Epithelial cell of proximal tubule (primary cell): Measurements from ENCODE around the gene VPREB1. TPM values are rescaled to one million over a fixed set of nuclear protein-coding genes. Genes with fewer than 3 reads are reported as not detected.

ENCODE experiments used
- DNase-seq: peaks from one replicate; pipeline ENCODE4 v3.0.0-alpha.2; 2011; ENCODE audit warnings: low read depth
- H3K4me3 ChIP-seq: 2 replicates; pipeline ENCODE4 v1.5.1; 2011; ENCODE audit warnings: low read depth, mild to moderate bottlenecking, low read length
- CTCF ChIP-seq: conservative IDR thresholded peaks from 2 replicates; pipeline ENCODE4 v1.5.1; 2012; ENCODE audit warnings: low read depth, mild to moderate bottlenecking, low read length
- total RNA-seq: library from RNA; depleted of rRNA; stranded (reverse); fragments of >200 nt; gene quantifications from 2 replicates; pipeline ENCODE4 v1.2.3, GENCODE V29; 2015

Gene VPREB1
- total RNA-seq, 1 donor from 2014 or later, result not detected

DNA sequence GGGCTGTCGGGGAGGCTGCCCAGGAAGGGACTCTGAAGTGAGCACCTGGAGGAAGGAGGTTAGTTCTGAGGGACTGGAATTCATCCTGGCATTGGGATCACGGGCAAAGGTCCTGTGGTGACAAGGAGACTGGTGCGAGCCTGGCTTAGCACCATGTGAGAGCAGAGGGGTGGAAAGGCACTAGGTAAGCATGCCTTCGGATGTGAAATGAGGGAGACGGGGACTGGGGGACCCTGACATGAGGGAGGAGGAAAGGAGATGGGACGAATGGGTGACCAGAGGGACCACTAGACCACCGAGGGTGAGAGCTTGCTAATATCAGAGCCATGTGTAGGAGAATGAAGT, 3.1 kb upstream of the VPREB1 start:
- TF ChIP-seq CTCF, result no peak
- H3K4me3 ChIP-seq, result no peak overlapping the region
- DNase-seq, result no peak

- no peak overlapping the region for H3K4me3 ChIP-seq
- TF ChIP-seq CTCF, result no peak
- DNase-seq, result no peak
Observed at GRCh38 chr22:22242488-22242887, 2.1 kb upstream of the VPREB1 start.

DNA sequence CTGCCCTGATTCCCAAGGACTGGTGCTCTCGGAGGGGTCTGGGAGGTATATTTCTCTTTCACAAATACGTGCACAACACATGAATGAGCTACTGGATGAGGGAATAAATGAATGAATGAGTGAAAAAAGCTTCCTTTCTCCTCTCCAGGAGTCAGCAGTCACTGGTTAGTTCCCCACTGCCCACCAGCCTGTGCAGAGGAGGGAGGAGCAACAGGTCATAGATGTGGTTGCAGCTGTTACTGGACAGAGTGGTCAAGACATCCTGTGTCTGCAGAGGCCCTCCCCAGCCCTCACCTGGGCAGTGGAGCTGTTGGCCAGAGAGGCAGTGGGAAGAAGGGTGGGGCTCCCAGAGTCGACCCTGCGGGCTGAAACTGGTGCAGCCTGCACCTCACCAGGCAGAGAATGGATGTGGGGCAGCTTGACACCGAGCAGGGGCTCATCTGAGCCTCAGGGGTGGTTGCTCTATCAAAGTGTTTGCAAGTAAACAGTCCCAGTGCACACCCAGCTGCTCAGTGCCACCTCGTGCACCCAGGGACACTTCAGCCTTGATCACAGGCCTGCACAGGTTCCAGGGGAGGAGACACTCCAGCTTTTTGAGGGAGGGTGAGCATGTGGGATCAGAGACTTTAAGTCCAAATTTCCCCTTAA, 1.4 kb upstream of the VPREB1 start:
- no peak overlapping the region for H3K4me3 ChIP-seq
- TF ChIP-seq CTCF, result no peak
- no peak for DNase-seq

GRCh38 chr22:22245256-22245909, 797 bp downstream of the VPREB1 start:
- no peak for TF ChIP-seq CTCF
- no peak for DNase-seq
- H3K4me3 ChIP-seq, result no peak overlapping the region

DNA sequence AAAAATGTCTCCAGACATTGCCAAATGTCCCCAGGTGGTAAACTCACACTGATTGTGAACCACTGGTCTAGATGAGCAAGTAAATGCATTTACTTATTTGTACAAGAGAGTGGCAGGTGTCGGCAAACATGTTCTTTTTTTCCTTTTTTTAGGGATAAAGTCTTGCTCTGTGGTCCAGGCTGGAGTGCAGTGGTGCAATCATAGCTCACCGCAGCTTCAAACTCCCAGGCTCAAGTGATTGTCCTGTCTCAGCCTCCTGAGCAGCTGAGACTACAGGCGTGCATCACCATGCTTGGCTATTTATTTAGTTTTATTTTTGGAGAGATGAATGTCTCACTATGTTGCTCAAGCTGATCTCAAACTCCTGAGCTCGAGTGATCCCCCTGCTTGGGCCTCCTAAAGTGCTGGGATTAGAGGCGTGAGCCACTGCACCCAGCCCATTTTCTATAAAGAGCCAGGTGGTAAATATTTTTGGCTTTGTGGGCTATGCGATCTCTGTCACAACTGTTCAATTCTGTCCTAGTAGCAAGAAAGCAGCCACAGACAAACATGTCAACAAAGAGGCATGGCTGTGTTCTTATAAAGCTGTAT, 1.4 kb downstream of the VPREB1 start:
- DNase-seq, result no peak
- no peak overlapping the region for H3K4me3 ChIP-seq
- no peak for TF ChIP-seq CTCF

GRCh38 chr22:22246706-22247105, 2.1 kb downstream of the VPREB1 start:
- TF ChIP-seq CTCF, result no peak
- no peak for DNase-seq
- no peak overlapping the region for H3K4me3 ChIP-seq
